Measurements from ENCODE around the gene SMIM15.
A peak's percentile ranks its signal among the peaks of the same experiment; 100 is the strongest.
"Not testable (repeated sequence)": the region's sequence is repeated elsewhere in the genome, so short reads cannot be mapped to it uniquely, and the experiment has no call there.

The SMIM15 gene, protein sequence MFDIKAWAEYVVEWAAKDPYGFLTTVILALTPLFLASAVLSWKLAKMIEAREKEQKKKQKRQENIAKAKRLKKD

DNA sequence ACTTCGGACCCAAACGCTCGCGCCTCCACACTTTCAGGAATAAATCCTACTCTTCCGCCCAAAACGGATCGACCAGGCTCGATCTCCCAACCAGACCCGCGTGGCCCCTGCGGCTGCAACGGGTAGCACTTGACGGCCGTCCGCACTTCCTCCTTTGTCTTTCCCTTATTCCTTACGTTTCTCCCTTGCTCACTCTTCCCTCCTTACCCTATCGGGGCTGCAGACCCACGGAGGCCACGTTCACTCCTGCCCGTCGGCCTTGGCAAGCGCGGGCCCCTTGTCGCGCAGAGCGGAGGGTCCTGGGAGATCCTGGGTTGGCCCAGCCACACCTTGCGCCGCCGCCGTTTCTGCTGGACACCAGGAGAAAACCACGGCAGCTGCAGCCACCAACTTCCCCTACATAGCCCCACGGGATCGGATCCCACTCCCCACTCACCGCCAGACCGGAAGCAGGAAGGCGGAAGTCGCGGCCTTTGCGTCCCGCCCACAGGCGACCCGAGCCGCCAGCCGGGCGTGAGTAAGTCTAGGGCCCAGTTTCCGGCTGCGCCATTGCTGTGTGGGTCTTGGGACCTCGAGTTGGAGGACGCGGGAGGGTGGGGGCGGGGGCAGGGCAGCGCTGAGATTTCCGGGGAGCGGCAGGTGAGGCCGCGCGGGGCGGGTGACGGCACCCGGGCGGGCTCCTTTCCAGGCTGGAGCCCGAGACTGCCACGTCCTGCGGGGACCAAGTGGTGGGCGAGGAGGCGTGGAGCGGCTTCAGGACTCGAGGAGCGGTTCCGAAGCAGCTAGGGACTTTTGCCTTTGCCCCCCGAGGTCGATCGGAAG lies at the start of gene SMIM15:
Gene SMIM15, minus strand, starts transcription at position 459 of the 822 bp plus-strand sequence. CDS start 2,297 bp downstream, outside the sequence.
- DNase-seq: no peak

DNA sequence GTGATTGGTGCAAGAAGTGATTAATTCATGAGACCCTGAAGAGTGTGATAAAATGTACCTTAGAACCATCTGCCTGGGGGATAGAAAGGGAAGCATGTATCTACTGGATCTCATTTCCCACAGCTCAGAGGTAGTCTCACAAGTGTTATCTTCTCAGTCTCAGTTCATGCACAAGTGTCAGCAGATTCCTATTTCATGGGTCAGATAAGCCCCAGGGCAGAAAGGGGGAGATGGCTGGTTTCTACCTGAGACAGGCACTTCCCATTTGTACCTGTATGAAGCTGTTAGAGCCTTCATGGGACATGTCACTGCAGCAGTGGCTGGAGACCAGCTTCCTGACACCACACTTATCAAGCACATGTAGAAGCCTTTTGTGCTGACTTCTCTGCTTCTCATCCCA lies 45.6 kb upstream of the SMIM15 start:
- DNase-seq: no peak

DNA sequence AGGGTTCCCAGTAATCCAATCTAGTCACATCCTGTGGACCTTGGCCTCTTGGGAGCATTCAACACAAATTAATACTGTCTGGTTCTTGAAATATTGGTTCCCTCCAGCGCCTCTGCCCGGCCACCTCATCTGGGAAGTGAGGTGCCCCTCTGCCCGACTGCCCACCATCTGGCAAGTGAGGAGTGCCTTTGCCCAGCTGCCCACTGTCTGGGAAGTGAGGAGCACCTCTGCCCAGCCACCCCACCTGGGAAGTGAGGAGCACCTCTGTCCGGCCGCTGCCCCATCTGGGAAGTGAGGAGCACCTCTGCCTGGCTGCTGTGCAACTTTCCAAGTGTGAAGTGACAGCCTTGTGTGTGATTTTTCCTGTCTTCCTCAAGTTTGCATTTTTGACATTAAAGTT lies 42.7 kb upstream of the SMIM15 start:
- no peak for DNase-seq

DNA sequence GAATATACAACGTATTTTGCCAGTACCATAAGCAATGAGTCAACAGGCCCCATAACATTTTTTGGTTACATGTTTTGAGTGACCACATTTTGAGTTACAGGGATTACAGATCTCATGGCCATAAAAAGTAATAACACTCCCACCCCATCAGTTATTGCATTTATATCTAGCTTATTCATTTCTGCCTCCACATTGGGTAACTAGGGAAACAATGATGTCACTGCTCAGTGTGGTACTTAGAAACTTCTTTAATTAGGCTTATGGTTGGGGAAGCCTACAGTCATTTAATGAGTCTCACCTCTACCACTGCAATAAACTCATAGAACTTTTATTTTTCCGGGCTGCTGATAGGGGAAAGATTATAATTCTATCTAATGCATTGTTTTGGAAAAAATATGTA lies 39.9 kb upstream of the SMIM15 start:
- no peak for DNase-seq

DNA sequence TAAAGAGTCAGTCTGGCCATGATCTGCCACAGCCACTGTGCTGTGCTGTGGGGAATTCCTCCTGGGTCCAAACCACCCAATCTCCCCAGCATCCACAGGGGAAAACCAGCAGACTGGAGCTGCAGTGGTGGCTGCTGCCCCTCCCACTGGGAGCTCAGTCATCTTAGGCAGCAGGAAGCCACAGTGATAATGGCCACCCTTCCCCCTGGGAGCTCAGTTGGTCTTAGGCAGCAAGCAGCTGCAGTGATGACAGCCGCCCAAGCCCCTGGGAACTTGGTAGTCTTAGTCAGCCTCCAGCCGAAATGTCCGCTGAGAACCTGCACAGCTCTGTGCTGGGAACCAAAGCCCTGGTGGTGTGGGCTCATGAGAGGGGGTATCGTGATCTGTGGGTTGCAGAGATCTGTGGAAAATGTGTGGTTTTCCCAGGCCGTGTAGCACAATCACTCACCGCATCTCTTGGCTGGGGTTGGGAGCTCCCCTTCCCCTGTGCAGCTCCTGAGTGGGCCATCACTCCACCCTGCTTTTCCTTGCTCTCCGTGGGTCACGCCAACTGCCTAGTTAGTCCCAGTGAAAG lies 38.4 kb upstream of the SMIM15 start:
- DNase-seq: no peak

DNA sequence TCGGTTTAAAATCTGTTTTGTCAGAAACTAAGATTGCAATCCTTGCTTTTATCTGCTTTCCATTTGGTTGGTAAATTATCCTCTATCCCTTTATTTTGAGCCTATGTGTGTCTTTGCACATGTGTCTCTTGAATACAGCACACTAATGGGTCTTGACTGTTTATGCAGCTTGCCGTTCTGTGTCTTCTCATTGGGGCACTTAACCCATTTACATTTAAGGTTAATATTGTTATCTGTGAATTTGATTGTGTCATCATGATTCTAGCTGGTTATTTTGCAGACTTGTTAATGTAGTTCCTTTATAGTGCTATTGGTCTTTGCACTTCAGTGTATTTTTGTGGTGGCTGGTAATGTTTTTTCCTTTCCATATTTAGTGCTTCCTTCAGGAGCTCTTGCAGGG lies 36.3 kb upstream of the SMIM15 start:
- DNase-seq: no peak

DNA sequence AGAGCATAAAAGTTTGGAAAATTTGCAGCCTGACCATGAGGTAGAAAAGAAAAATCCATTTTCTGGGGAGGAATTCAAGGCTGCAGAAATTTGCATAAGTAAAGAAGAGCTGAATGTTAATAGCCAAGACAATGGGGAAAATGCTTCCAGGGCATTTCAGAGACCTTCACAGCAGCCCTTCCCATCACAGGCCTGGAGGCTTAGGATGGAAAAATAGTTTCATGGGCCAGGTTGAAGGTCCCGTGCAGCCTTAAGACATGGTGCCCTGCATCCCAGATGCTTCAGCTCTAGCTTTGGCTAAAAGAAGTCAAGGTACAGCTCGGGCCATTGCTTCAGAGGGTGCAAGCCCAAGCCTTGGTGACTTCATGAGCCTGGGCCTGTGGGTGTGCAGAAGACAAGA lies 25.6 kb upstream of the SMIM15 start:
- not testable (repeated sequence) for DNase-seq

DNA sequence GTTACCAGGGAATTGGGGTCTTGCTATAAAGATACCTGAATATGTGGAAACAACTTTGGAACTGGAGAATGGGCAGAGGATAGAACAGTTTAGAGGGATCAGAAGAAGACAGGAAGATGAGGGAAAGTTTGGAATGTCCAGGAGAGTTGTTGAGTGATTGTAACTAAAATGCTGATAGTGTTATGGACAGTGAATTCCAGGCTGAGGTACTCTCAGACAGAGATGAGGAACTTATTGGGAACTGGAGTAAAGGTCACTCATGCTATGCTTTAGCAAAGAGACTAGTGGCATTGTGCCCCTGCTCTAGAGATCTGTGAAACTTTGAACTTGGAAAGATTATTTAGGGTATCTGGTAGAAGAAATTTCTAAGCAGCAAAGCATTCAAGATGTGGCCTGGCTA lies 25.1 kb upstream of the SMIM15 start:
- not testable (repeated sequence) for DNase-seq

DNA sequence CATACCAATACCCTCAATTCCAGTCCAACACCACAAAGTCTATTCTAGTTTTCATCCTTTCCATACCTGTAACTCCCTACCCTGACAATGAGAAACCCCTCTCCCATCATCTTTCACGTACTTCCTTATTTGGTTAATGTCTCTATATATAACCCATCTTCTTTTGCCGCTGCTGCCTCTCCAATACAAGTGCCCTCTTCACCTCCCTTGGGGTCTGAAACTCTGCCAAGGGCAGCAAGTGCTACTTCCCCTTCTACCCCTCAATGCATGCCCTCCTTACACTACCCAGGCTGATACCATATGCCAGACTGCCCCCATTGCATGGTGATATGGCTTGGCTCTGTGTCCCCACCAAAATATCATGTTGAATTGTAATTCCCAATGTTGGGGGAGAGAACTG lies 24.4 kb upstream of the SMIM15 start:
- DNase-seq: no peak

DNA sequence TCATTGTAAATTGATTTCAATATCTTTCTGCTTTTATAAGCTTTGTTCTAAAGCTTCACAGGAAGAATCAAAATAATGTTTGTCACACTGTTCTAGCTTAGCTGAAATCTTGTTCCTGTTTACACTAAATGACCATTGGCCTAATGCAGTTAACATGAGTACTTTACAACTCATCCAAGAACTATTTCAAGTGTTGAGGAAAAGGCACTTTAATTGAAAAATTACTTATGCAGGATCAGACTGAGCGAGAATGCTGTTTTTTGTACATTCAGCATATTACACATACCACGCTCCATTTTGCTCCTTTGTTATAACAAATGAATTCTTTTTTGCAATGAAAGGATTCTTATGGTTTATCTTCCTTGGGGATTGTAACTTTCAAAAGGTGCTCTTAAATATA lies 22.4 kb upstream of the SMIM15 start:
- no peak for DNase-seq

DNA sequence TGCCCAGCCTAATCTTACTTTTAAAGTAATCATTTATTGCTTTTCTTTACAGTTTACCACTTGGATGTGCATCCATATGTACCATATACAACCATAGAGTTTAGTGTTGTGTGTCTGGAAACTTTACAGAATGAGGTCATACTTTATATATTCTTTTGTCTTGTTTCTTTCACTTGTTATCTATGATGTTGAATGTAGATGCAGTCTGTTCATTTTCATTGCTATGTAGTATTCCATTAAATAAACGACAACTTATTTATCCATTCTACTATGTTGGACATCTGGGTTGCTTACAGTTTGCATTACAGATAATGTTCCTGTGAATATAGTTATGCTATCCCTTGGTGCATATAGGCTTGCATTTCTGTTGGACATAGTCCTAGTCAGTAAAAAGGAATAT lies 21.3 kb upstream of the SMIM15 start:
- DNase-seq: no peak

DNA sequence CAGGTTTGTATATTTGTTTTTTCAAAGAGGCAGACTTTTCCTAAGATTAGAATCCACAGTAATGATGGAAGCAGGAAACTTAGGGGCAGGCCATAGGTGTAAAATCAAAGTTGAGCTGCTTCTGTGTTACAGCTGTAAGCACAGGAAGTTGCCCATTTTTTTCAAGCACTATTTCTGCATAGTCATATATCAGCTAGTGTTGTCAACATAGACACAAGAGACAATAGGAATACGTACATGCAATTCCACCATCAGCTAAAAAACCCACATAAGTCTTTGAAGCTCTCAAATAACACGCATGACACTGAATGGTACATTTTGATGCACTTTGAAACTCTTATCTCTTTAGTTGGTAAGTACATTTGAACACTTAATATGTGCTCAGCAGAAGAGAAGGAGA lies 20.2 kb upstream of the SMIM15 start:
- DNase-seq: peak; percentile 1

DNA sequence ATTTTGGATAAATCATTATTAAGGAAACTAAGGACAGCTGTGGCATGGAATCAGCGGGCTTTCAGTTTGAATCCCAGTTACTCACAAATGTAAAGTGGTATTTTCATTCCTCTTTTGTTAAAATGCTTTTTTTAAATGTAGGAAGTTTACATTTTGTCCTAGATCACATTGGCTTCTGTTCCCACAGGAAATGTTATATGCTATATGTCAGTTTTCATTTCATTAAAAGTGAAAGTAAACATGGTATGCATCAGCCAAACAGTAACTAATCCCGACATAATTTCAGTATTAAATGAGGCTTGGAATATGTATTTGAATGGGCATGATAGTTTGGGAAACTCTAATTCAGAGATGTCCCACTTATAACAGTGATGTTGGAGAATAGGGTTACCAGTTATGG lies 18.6 kb upstream of the SMIM15 start:
- no peak for DNase-seq

DNA sequence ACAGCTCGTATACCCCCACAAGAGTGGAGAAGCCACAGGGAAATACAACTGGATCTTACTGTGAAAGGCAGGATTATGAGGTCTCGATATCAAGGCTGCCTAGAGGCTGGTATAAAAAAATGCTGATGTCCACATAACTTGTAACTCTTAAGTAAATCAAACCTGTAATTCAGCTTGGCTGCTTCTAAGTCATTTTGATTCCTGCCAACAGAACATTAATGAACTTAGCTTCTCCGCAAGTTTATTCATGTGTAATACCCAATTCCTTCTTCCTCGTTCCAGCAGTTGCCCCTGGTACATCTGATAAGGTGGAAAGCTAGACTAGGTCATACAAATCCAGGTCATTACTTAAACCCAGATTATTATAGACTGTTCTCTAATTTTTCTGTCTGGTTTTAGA lies 16.4 kb upstream of the SMIM15 start:
- no peak for DNase-seq

DNA sequence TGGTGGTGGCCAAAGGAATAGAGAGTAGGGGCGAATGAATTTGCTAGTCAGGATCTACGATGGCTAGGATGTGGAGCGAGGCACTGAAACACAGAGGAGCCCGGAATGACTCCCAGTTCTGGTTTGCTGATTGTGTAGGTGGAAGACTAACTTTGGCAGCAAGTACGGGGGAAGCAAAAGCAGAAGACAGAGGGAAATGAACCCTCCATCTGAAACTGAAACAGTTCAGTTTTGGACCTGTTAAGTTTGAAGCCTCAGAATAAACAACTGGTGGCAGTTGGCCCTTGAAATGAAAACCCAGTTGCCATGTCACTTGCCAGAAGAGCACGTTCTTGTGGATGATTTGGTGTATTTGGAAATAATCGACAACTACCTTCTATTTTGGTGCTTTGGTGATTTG lies 15.4 kb upstream of the SMIM15 start:
- DNase-seq: no peak

DNA sequence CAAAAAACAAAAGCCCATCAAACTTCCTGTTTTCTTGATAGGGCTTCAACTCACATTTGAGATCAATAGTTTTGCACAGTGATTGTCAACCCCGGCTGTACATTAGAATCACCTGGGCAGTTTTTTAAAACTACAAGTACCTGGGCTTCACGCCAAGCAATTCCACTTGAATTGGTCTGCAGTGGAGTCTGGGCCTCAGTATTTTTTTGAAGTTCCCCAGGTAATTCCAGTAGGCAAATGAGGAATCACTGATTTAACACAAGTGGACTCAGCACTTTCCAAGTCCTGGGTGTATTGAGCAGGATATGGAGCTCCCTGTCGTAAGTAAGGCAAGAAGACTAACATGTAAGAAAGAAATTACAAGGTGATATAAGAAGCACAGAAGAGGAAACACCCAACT lies 14.8 kb upstream of the SMIM15 start:
- no peak for DNase-seq

DNA sequence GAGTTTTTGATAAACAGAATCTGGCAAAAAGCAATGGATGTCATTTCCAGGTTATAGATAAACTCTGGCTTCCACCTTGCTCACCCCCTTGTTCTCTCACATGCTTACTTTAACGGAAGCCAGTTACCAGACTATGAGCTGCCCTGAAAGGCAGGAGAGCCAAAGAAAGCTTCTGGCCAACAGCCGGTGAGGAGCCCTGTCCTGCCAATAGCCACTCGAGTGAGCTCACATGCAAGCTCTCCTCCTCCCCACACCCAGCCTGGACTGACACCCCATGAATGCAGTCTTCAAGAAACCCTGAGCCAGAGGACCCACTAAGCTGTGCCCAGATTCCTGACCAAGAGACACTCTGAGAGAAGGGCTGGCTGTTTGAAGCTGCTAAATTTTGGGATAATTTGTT lies 14.4 kb upstream of the SMIM15 start:
- no peak for DNase-seq

DNA sequence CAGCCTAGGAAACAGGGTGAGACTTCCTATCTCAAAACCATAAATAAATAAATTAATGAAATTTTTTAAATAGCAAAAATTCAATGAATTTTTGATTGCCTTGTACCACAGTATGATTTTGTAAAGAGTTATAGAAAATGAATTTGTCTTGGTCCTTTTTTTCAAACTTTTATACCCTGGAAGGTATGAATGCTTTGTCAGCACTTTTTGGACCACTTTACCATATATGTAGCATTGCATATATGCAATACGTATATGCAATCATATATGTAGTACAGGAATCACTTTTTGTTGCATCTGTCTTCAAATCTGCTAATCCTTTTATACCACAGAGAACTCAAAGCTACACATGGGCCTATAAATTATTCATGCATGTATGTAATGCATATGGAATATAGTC lies 9.2 kb upstream of the SMIM15 start:
- DNase-seq: no peak

DNA sequence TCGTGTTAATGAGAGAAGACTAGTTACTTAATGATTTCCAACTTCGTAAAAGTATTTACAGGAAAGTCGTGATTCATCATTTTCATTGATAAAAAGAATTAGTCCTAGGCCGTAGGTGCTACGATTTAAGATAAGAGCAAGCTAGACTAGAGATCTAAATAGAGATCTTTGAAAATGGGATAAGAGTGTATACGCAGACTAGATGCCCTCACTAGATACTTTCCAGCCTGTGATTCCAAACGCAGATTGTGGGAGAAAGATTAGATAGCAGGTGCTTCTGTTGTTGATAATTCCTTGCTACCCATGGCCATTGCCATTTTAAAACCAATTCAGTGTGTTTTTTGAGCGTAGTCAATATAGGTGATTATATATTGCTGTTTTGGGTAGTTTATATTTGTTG lies 6.7 kb upstream of the SMIM15 start:
- no peak for DNase-seq

DNA sequence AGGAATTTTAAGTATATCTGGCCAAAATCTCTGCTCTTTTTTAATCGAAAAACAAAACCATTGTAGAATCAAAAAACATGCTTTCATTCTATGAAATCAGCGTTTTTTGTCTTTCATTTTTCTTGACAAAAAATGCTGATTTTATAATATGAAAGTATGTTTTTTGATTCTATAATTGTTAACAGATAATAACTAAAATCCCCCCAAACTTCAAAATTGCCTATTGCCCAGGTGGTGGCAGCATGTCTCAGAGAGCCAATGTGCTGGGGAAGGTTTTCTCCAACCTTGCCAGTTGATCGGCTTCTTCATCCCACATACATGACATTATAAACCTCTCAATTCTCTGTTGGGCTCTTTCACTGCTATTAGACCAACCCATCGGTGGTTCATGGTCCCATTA lies 5.1 kb upstream of the SMIM15 start:
- DNase-seq: peak; percentile 37

DNA sequence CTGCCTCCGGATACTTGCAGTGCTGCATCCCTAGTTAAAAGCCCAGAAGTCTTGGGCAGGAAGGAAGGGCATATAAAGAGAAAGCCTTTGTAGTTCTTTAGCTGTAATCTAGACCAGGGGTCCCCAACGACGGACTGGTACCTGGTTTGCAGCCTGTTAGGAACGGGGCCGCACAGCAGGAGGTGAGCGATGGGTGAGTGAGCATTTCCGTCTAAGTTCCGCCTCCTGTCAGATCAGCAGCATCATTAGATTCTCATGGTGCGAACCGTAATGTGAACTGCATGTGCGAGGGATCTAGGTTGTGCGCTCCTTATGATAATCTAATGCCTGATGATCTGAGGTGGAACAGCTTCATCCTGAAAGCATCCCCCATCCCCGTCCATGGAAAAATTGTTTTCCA lies 1.6 kb upstream of the SMIM15 start:
- DNase-seq: no peak

DNA sequence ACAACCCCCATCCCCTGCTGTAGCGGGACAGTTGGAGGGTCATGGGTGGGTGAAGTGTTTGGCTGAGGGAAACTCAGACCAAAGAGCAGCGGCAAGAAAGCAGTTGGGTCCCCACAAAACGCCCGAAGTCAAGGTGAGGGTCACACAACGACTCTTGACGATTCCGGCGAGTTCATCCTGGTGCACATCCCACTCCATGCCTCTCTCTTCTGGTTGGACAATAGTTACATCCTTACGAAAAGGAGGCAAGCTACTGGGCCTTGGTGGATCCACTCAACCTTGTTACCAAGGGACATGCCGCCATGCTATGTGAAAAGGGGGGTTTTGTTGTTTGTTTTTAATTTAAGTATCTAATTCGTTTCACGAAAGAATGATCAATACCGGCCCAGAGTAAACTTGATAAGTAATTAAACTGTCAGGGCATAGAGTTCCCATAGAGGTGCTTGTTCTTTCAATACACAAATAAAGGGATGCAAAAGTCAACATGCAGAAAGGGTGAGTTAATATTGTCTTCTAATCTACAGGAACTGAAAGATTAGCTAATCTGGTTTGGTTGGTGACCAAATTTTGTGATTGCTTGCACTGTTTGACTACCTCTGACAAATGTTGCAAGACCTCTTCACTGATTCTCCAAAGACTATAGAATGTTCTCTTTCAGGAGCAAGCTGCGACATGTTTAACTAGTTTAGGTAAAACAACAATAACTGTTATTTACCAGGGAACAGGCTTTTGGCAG lies 732 bp upstream of the SMIM15 start:
- DNase-seq: no peak

DNA sequence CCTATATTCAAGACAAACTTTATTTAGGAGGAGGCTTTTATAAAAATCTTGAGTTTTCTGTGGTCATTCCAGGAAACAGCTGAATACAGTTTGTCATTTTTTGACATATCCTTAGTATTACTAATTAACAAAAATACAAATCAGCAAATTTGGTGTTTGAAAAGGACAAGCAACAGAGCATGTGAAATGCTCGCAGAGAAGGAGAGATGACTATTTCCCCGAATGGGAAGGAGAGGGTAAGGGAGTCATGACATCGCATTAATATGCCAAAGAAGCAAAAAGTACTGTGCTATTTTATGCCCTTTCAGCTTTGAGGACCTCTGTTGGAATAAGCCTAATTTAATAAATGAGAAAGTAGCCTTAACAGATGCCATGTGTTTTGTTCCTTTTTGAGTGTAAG lies 1.8 kb downstream of the SMIM15 start:
- DNase-seq: no peak

DNA sequence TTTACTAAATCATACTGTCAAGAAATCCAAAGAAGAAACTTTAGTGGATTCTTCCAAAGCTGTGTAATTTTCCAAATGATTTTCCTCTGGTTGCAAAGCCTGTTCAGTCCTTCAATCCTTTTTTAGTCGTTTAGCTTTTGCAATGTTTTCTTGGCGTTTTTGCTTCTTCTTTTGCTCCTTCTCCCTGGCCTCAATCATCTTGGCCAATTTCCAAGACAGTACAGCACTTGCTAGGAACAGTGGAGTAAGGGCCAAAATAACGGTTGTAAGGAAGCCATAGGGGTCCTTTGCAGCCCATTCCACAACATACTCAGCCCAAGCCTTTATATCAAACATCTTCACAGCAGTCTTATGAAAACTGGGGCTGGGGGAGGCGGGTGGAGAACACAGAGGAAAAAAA lies 2.4 kb downstream of the SMIM15 start:
- no peak for DNase-seq
